ENCODE measurements around the gene JMJD4.

The JMJD4 gene

GRCh38 chr1:227769047-227769935 lies 34.2 kb upstream of the JMJD4 start:
- no peak overlapping the region for H3K4me3 ChIP-seq (replicated peaks; ENCODE audit: low read depth, low read length)
- no peak for DNase-seq (ENCODE audit: low read depth)
- no peak for TF ChIP-seq CTCF (IDR thresholded peaks at IDR 0.05; ENCODE audit: low read length, missing control alignments)

- no peak overlapping the region for H3K4me3 ChIP-seq (replicated peaks; ENCODE audit: low read depth, low read length)
- TF ChIP-seq CTCF (IDR thresholded peaks at IDR 0.05; ENCODE audit: low read length, missing control alignments): no peak
- DNase-seq (ENCODE audit: low read depth): no peak
Measured at GRCh38 chr1:227768640-227769039, 33.5 kb upstream of the JMJD4 start.

GRCh38 chr1:227768125-227768439 lies 33.0 kb upstream of the JMJD4 start:
- TF ChIP-seq CTCF (IDR thresholded peaks at IDR 0.05; ENCODE audit: low read length, missing control alignments): no peak
- no peak overlapping the region for H3K4me3 ChIP-seq (replicated peaks; ENCODE audit: low read depth, low read length)
- DNase-seq (ENCODE audit: low read depth): no peak

GRCh38 chr1:227767401-227768124 lies 32.5 kb upstream of the JMJD4 start:
- TF ChIP-seq CTCF (IDR thresholded peaks at IDR 0.05; ENCODE audit: low read length, missing control alignments): no peak
- DNase-seq (ENCODE audit: low read depth): no peak
- no peak overlapping the region for H3K4me3 ChIP-seq (replicated peaks; ENCODE audit: low read depth, low read length)

- DNase-seq (ENCODE audit: low read depth): no peak
- no peak overlapping the region for H3K4me3 ChIP-seq (replicated peaks; ENCODE audit: low read depth, low read length)
- TF ChIP-seq CTCF (IDR thresholded peaks at IDR 0.05; ENCODE audit: low read length, missing control alignments): no peak
Measured at GRCh38 chr1:227766653-227767277, 31.7 kb upstream of the JMJD4 start.

GRCh38 chr1:227766015-227766634 lies 31.0 kb upstream of the JMJD4 start:
- TF ChIP-seq CTCF (IDR thresholded peaks at IDR 0.05; ENCODE audit: low read length, missing control alignments): no peak
- no peak overlapping the region for H3K4me3 ChIP-seq (replicated peaks; ENCODE audit: low read depth, low read length)
- no peak for DNase-seq (ENCODE audit: low read depth)
